Small intestine (tissue), 7 donors: ENCODE data around the gene PLAAT3. TPM values are rescaled to one million over a fixed set of nuclear protein-coding genes. Genes with fewer than 3 reads are reported as not detected.
"Not testable (repeated sequence)": the region's sequence is repeated elsewhere in the genome, so short reads cannot be mapped to it uniquely, and the experiment has no call there.

Experiments used
- DNase-seq, 2 donors: peaks; one replicate each; pipeline versions ENCODE4 v3.0.0 to v3.0.0-alpha.2; 2013
- FAIRE-seq: peaks from 2 replicates; lab custom pipeline; 2012; peaks lifted over from hg19 to GRCh38; lab: Jason Lieb, UNC
- H3K27ac ChIP-seq, 3 donors: one replicate each; pipeline ENCODE4 v1.5.1; 2013; ENCODE audit warnings: low read length in 2 of 3, mild to moderate bottlenecking in 2 of 3, control low read depth in 1 of 3, inconsistent platforms in 1 of 3, low read depth in 1 of 3, moderate library complexity in 1 of 3
- H3K27me3 ChIP-seq, 3 donors: one replicate each; pipeline ENCODE4 v1.6.1; 2013; ENCODE audit warnings: low read length in 3 of 3, inconsistent platforms in 1 of 3; ENCODE audit not compliant: control insufficient read depth in 3 of 3, insufficient read depth in 3 of 3
- H3K36me3 ChIP-seq, 3 donors: one replicate each; pipeline ENCODE4 v1.6.1; 2013; ENCODE audit warnings: low read length in 3 of 3, inconsistent platforms in 1 of 3, low read depth in 1 of 3, mild to moderate bottlenecking in 1 of 3, moderate library complexity in 1 of 3; ENCODE audit not compliant: control insufficient read depth in 3 of 3, insufficient read depth in 2 of 3
- H3K4me1 ChIP-seq, 3 donors: one replicate each; pipeline ENCODE4 v1.6.1; 2013; ENCODE audit warnings: low read length in 2 of 3, inconsistent platforms in 1 of 3, low read depth in 1 of 3, mild to moderate bottlenecking in 1 of 3, moderate library complexity in 1 of 3; ENCODE audit not compliant: control insufficient read depth in 3 of 3, insufficient read depth in 2 of 3
- H3K4me3 ChIP-seq, 3 donors: one replicate each; pipeline ENCODE4 v1.5.1; 2013; ENCODE audit warnings: low read length in 3 of 3, control low read depth in 1 of 3, inconsistent platforms in 1 of 3, low read depth in 1 of 3, mild to moderate bottlenecking in 1 of 3, moderate library complexity in 1 of 3
- H3K9me3 ChIP-seq, 2 donors: one replicate each; pipeline ENCODE4 v1.6.1; 2013; ENCODE audit warnings: low read depth in 1 of 2, low read length in 1 of 2; ENCODE audit not compliant: control insufficient read depth in 2 of 2, insufficient read depth in 1 of 2
- WGBS, 3 donors: extraction: QIAGEN DNeasy Blood & Tissue Kit; methylation state at CpG; one replicate each; pipeline ENCODE4 v1.1.7; 2013; 5-methylcytosine and 5-hydroxymethylcytosine counted together
- polyA plus RNA-seq, 4 donors: library from polyadenylated mRNA; stranded (reverse) in 3 of 4; unstranded in 1 of 4; fragments of 200-250 nt in 3 of 4; fragments of 120-200 nt in 1 of 4; gene quantifications; one replicate each; pipeline versions ENCODE4 v1.2.1 to v1.2.3, GENCODE V29; 2013
- donor health status: healthy with polysubstance abuse.
- donor health status: control.
- donor health status: control.
- donor health status: Bipolar disorder and iron deficiency.
- donor health status: healthy.

The PLAAT3 gene
- polyA plus RNA-seq, 4 donors, result 2.6 to 55.7 (median 30.4) TPM

- WGBS, 3 donors, result 50 to 59% (median 52%) methylated on average over 10 of the region's 10 CpGs
- peaks cover 0 to 16% (median 4%) of the 10 kb centered on the region in 3 donors for H3K36me3 ChIP-seq
- peak overlapping the region in 1 of 3 donors; percentile 20 for H3K27ac ChIP-seq
- peaks cover 0 to 9% (median 0%) of the 10 kb centered on the region in 3 donors for H3K4me1 ChIP-seq
- H3K27me3 ChIP-seq, result no peaks in the 10 kb centered on the region
- DNase-seq (peak; percentile 74 to 76), FAIRE-seq (no peak)
- no peaks in the 10 kb centered on the region for H3K9me3 ChIP-seq
- no peak overlapping the region for H3K4me3 ChIP-seq
Observed at GRCh38 chr11:63635762-63636465, 21.7 kb upstream of the PLAAT3 start.

GRCh38 chr11:63629426-63629825 lies 15.2 kb upstream of the PLAAT3 start:
- Histone ChIP-seq H3K4me1 (peaks cover 0 to 10% (median 0%) of the 10 kb centered on the region in 3 donors), H3K36me3 (peaks cover 0 to 27% (median 9%) of the 10 kb centered on the region in 3 donors), H3K9me3 (no peaks in the 10 kb centered on the region), H3K27ac (no peak overlapping the region), H3K4me3 (no peak overlapping the region), H3K27me3 (no peaks in the 10 kb centered on the region)
- DNase-seq (no peak), FAIRE-seq (no peak)
- 96 to 99% (median 97%) methylated on average over 3 of the region's 3 CpGs for WGBS, 3 donors

DNA sequence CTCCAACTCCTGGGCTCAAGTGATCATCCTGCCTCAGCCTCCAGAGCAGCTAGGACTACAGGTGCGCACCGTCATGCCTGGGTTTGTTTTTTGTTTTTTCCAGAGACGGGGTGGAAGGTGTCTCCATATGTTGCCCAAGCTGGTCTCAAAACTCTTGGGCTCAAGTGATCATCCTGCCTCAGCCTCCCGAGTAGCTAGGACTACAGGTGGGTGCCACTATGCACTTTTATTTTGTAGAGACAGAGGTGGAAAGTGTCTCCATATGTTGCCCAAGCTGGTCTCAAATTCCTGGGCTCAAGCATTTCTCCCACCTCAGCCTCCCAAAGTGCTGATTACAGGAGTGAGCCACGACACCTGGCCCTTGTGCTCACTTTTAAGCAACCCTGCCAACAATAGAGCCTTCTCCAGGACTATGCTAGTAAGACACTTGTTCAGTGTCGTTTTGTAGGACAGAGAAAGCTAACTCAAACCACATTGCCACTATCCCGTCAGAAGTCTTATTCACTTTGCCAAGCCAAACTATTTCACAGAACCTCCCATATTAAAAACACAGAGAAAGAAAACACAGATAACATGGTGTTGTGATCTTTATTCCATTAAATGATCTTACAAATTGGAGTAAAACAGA lies 9.4 kb upstream of the PLAAT3 start:
- no peaks in the 10 kb centered on the region for H3K9me3 ChIP-seq
- 44 to 70% (median 62%) methylated on average over 7 of the region's 7 CpGs for WGBS, 3 donors
- peaks cover 0 to 3% (median 0%) of the 10 kb centered on the region in 3 donors for H3K36me3 ChIP-seq
- DNase-seq, result no peak
- peaks cover 0 to 3% (median 0%) of the 10 kb centered on the region in 3 donors for H3K27me3 ChIP-seq
- FAIRE-seq, result no peak
- no peaks in the 10 kb centered on the region for H3K4me1 ChIP-seq
- H3K4me3 ChIP-seq, result no peak overlapping the region
- no peak overlapping the region for H3K27ac ChIP-seq

GRCh38 chr11:63622323-63622722 lies 8.1 kb upstream of the PLAAT3 start:
- H3K36me3 ChIP-seq, result no peaks in the 10 kb centered on the region
- H3K4me3 ChIP-seq, result no peak overlapping the region
- no peak overlapping the region for H3K27ac ChIP-seq
- peaks cover 0 to 3% (median 0%) of the 10 kb centered on the region in 3 donors for H3K27me3 ChIP-seq
- no peak for DNase-seq
- no peak for FAIRE-seq
- H3K4me1 ChIP-seq, result no peaks in the 10 kb centered on the region
- 41 to 60% (median 44%) methylated on average over 2 of the region's 2 CpGs for WGBS, 3 donors
- no peaks in the 10 kb centered on the region for H3K9me3 ChIP-seq

- Histone ChIP-seq H3K9me3 (no peaks in the 10 kb centered on the region), H3K4me1 (no peaks in the 10 kb centered on the region), H3K4me3 (no peak overlapping the region), H3K27ac (no peak overlapping the region), H3K27me3 (peaks cover 0 to 3% (median 0%) of the 10 kb centered on the region in 3 donors), H3K36me3 (no peaks in the 10 kb centered on the region)
- 63 to 81% (median 68%) methylated on average over 1 of the region's 1 CpG for WGBS, 3 donors
- DNase-seq (no peak), FAIRE-seq (no peak)
Observed at GRCh38 chr11:63621071-63621470, 6.8 kb upstream of the PLAAT3 start.

- H3K27me3 ChIP-seq, result peaks cover 0 to 3% (median 0%) of the 10 kb centered on the region in 3 donors
- FAIRE-seq, result no peak
- DNase-seq, result peak in 1 of 2 donors; percentile 32
- no peaks in the 10 kb centered on the region for H3K9me3 ChIP-seq
- H3K36me3 ChIP-seq, result no peaks in the 10 kb centered on the region
- H3K4me3 ChIP-seq, result no peak overlapping the region
- no peak overlapping the region for H3K27ac ChIP-seq
- WGBS, 3 donors, result 16 to 52% (median 30%) methylated on average over 6 of the region's 6 CpGs
- no peaks in the 10 kb centered on the region for H3K4me1 ChIP-seq
Observed at GRCh38 chr11:63619967-63620366, 5.7 kb upstream of the PLAAT3 start.

DNA sequence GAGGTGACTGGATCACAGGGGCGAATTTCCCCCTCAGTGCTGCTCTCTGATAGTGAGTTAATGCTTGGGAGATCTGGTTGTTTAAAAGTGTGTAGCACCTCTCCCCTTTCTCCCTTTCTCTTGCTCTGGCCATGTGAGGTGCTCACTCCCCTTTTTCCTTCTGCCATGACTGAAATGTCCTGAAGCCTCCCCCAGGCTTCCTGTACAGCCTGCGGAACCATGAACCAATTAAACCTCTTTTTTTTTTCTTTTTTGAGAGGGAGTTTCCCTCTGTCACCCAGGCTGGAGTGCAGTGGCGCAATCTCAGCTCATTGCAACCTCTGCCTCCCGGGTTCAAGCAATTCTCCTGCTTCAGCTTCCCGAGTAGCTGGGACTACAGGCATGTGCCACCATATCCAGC lies 3.5 kb upstream of the PLAAT3 start:
- FAIRE-seq, result not testable (repeated sequence)
- WGBS, 3 donors, result 87 to 99% (median 90%) methylated on average over 5 of the region's 5 CpGs

DNA sequence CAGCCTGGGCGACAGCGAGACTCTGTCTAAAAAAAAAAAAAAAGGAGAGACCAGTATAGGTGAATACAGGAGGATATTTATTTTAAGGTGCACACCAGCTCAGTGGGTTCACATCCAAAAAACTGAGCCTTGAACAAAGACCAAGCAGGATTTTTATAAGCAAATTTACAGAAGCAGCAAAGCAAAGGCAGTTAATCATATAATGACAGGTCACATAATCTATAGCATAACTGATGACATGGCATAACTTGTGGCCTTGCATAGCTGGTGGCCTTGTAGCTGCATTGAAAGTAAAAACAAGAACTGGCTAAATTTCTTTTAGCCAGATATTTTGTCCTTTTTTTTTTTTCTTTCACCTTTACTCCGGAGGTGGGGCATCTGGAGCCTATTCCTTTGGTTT lies 2.7 kb upstream of the PLAAT3 start:
- Histone ChIP-seq H3K9me3 (no peaks in the 10 kb centered on the region), H3K36me3 (no peaks in the 10 kb centered on the region), H3K27ac (no peak overlapping the region), H3K4me3 (no peak overlapping the region), H3K4me1 (peaks cover 0 to 8% (median 2%) of the 10 kb centered on the region in 3 donors), H3K27me3 (peaks cover 0 to 17% (median 0%) of the 10 kb centered on the region in 3 donors)
- no peak for FAIRE-seq
- WGBS, 3 donors, result 74 to 84% (median 82%) methylated on average over 3 of the region's 3 CpGs
- DNase-seq, result no peak

More for the DNA sequence above, 3.5 kb upstream of the PLAAT3 start:
- not testable (repeated sequence) for H3K4me1 ChIP-seq, H3K36me3 ChIP-seq, H3K9me3 ChIP-seq, H3K27ac ChIP-seq, H3K4me3 ChIP-seq, DNase-seq
- H3K27me3 ChIP-seq, result peaks cover 0 to 17% (median 0%) of the 10 kb centered on the region in 3 donors
